Astrocyte of the cerebellum (primary cell): ENCODE results near the gene CMIP.

Source experiments
- DNase-seq: peaks from one replicate; pipeline ENCODE4 v3.0.0-alpha.2; 2011; ENCODE audit warnings: low read depth
- H3K4me3 ChIP-seq: 2 replicates; pipeline ENCODE4 v1.5.1; 2011; ENCODE audit warnings: mild to moderate bottlenecking, low read depth, low read length, moderate library complexity
- CTCF ChIP-seq: IDR thresholded peaks from 2 replicates; pipeline ENCODE4 v1.5.1; 2012; ENCODE audit warnings: low read length, low read depth, moderate library complexity, mild to moderate bottlenecking; ENCODE audit errors: missing control alignments
- in situ Hi-C: cut with HindIII; loops from 2 replicates; pipeline ENCODE4 v1.10.0; 2017; ENCODE audit warnings: low sequenced_read_pairs

CMIP gene

DNA sequence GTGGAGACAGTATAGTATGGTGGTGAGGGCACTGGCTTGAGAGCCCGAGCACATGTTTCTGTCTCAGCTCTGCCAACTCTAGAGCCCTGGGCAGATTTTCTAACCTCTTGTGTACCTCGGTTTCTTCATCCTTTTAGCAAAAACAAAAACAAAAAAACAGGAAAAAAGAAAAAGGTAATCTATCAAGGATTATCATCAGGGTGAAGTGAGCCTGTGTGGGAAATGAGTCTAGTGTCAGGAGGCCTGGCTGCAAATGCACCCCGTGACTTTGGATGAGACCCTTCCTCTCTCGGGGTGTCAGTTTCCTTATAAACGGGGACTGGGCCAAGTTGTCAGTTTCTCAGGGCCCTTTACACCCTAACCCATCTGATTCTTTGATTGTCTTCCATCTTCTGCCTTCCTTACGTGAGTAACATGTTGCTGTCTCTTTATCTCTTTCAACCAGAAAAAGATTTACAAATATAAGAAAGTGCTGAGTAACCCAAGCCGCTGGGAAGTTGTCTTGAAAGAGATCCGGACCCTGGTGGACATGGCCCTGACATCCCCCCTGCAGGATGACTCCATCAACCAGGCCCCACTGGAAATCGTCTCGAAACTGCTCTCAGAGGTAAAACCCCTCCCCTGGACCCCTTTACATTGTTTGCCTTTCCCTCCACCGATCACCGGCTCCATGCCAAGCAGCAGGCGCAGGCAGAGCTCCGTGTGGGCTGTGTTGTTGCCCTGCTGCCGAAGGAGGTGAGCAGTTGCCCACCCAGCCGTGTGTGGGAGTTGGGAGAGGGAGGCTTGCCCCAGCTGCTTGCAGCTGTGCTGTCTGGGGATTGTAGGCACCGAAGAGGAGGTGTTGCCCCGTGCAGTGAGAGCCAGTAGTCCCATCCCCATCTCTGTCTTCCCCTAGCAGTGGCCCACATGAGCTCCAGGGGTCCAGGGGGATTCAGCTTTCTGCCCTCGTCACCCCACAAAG, 207.4 kb downstream of the CMIP start:
- in situ Hi-C loops = no loop called here
- H3K4me3 ChIP-seq = no peak overlapping the region
- TF ChIP-seq CTCF = no peak
- no peak for DNase-seq

DNA sequence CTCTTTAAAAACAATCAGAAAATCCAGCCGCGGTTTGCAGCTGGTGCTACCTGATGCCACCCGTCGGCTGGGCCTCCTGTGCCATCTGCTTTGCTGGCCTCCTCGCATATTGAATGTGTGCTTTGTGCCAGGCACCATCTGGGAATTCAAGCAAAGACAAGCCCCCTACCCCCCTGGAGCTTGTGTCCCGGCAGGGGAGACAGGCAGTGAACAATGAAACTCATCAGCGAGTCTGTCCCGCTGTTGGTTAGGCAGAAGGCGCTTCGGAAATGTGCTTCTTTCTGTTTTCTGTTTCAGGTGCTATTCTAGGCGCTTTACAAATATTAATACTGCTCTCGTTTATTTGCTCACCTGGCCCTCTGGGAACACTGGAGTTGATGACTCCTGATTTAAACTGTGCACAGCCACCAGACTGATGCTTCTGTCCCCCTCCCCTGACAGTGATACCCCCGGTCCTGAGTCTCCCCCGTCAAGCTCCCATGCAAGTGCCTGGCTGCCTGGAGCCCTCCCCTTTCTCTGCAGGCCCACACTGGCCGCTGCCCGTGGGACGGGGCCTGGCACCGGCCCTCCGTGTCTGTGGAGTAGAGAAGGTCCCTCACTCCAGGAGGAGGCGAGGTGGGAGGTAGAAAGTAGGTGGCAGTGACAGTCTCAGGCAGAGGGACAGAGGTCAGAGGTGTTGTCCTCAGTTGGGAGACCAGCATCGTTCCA, 208.3 kb downstream of the CMIP start:
- in situ Hi-C loops = no loop called here
- H3K4me3 ChIP-seq = no peak overlapping the region
- TF ChIP-seq CTCF = no peak
- no peak for DNase-seq

DNA sequence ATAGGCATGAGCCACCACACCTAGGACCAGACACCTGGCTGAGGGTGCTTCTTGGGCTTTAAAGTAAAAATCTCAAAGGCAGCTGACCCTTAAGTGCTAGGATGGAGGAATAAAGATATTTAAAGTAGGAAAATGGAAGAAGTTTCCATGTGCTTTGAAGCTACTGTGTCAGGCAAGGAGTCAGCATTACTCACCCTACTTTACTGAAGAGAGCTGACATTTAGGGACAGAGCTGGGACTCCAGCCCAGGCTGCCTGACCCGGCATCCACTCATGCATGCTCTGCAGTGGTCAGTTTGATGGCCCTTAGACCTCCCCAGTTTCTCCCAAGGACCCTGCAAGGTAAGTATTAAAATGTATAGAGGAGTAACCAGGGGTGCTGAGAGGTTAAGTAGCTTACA, 209.7 kb downstream of the CMIP start:
- H3K4me3 ChIP-seq = no peak overlapping the region
- no peak for DNase-seq
- in situ Hi-C loops = no loop called here
- no peak for TF ChIP-seq CTCF

- DNase-seq = no peak
- H3K4me3 ChIP-seq = no peak overlapping the region
- TF ChIP-seq CTCF = no peak
- in situ Hi-C loops = no loop called here
Measured at GRCh38 chr16:81655469-81656162, 211.0 kb downstream of the CMIP start.

- TF ChIP-seq CTCF = no peak
- in situ Hi-C loops = no loop called here
- H3K4me3 ChIP-seq = no peak overlapping the region
- DNase-seq = no peak
Measured at GRCh38 chr16:81657224-81657623, 212.6 kb downstream of the CMIP start.

DNA sequence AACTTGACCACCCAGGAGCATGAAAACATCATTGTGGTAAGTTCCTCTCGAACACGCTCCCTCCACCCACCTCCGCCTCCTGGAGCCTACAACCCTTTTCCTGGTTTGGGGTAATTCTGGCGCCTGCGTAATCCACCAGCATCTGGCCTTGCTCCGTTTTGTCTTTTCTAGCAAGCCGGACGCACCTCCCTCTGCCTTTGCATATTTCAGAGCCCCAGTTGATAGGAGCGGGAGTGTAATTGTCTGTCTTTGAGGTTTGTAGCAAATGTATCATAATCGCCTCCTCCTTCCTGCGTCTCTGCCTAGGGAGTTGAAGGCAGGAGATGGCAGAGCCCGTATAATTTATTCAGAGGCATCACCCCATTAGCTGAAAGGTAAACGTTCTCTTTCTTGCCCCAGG, 213.2 kb downstream of the CMIP start:
- DNase-seq = no peak
- in situ Hi-C loops = no loop called here
- no peak for TF ChIP-seq CTCF
- H3K4me3 ChIP-seq = no peak overlapping the region
